A549 treated with RU486 at 1 μM for 4 hours (cell line): ENCODE measurements around the gene TLX2. TPM values are rescaled to one million over a fixed set of nuclear protein-coding genes. Genes with fewer than 3 reads are reported as not detected.

Source experiments
- total RNA-seq: library from RNA; stranded (reverse); fragments of 200-300 nt; extraction: Qiagen RNA extraction; gene quantifications from 5 replicates; pipeline ENCODE4 v1.2.3, GENCODE V29; 2022; ENCODE audit warnings: low read depth

The TLX2 gene
- 0.22 to 0.45 TPM (median 0.34 TPM) in 5 replicates for total RNA-seq

DNA sequence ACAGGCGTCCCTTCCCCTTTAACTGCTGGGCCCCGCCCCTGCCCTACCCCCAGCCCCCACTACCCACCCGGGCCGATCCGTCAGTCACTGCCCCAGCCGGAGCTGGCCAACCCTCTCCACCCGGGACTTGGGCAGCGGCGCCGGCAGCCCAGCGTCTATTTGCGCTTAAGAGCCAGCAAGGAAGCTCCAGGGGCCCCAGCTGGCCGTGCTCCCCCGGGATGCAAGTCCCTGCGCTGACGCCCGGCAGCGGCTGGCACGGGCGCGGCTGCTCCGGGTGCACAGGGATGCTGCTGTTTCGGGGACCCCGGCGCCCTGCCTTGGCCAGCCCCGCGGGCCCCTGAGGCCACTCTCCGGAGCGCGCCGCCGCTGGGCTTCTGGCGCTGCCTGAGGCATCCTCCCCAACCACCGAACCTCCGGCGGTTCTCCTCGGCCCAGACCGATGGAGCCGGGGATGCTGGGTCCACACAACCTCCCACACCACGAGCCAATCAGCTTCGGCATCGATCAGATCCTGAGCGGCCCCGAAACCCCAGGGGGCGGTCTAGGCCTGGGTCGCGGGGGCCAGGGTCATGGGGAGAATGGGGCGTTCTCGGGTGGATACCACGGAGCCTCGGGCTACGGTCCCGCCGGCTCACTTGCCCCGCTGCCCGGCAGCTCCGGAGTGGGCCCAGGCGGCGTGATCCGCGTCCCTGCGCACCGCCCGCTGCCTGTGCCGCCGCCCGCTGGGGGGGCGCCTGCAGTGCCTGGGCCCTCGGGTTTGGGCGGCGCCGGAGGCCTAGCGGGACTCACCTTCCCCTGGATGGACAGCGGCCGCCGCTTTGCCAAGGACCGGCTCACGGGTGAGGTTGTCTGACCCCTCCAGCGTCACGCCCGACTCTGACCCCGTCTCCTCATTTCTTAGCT is at the start of gene TLX2:
Gene TLX2 (plus strand): TSS at position 83 of the 903 bp plus-strand sequence. CDS start 357 bp downstream, at position 440.

DNA sequence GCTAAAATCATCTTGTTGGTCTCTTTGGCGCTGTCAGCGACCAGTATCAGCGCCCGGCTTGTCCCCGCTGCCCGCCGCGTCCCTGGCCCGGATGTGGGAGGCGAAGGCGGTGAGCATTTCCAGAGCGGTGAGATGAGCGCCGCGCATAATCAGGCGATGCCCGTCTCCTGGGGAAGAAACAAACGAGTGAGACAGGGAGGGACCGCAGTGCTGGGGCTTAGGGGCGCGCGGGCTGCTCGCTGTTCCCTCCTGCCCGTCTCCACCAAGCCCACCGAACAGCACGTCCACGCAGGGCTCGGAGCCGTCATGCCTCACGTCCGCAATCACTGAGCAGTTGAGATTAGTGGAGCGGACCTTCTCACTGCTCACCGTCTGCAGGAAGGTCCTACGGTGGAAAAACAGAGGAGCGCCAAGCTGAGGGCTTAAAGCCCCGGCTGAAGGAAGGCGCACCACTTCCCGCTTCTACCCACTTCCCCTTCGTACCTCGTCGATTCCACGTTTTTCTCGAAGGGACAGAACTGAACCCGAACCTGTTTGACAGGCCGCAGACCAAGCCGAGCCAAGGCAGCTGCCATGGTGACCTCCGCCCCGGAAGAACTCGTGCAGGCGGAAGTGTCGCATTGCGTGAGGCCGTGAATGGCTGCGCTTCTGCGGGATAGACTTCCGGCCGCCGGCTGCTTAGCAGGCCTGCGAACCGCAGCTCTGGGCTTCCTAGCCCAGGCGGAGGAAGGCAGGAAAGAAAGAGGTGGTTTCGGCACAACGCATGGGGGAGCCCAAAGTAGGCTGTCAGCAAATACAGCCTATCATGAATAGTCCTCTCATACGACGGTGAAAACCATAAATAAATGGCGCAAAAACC is 41.9 kb upstream of the TLX2 start, which contains the start of gene MRPL53:
Gene MRPL53 (minus strand): TSS at position 595 of the 859 bp plus-strand sequence. CDS start 20 bp downstream, at position 575.

DNA sequence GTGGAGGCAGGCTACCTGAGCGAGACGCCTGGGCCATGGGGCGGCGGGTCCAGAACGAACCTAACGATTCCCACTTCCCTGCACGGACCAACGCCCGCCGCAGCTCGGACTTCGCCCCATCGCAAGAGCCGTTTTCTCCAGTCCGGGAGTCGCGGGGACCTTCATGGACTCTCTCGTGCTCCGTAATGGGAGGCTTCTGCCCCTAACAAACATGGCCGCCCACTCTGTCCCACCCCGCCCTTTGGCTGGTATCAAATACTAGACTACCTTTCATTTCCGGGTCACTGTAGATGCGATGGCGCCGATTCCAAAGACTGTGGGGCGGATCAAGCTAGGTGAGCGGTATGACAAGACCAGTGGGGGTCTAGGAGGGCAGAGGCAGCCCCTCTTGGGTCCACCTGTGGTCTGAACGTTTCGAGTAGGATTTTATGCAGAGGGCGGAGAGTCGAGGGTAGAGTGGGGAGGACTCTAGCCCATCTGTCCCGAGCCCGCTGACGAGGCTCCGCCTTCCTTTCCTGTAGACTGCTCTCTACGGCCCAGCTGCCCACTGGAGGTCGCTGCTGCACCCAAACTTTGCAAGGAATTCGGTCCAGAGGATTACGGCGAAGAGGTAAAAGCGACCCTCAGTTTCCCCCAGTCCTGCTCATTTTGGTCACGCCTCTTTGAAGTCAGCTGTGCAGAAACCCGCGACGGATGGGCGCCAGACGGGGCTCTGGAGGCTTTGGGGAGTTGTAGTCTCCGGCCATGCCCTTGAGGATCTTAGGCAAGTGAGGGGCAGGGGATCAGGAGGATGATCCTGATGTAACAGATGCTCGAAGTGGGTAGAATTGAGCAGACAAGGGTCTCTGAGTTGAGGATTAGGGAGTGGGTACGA is 31.2 kb upstream of the TLX2 start, which contains the start of the genes CCDC142 and TTC31:
Gene CCDC142 (minus strand): TSS at position 198 of the 874 bp plus-strand sequence. CDS start 161 bp downstream, at position 37.
Gene TTC31 (plus strand): TSS at position 281 of the 874 bp plus-strand sequence. CDS start 15 bp downstream, at position 296.

DNA sequence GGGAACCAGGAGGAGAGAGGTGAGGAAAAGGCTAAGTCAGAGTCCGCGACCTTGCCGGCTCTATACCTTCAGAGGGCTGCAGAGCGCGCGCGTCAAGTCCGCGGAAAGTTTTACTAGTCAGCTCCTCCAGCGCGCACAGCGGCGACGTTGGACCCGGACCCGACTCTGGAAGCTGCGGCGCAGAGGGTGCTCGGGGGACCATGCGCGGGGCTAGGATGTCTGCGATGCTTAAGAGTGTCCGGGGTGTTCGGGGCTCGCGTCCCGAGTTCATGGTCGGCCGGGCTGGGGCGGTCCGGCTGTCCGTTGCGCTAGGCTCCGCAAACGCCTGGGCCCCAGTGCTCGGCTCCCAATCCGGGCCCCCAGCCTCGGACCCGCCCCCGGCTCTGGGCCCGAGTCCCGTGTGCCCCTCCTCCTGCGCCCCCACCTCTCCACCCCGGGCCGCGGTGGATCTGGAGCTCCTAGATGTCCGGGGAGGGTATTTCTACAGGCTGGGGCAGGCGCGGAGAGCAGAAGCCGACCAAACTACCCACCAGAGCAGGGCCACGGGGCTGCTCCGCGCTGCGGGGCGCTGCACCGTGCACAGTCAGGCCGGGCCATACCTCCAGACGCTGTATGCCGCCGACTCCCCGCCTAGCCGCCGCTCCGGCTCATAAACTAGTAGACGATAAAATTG is 14.8 kb upstream of the TLX2 start, which contains the start of gene LBX2:
Gene LBX2 (minus strand): TSS at position 337 of the 673 bp plus-strand sequence. CDS start 66 bp downstream, at position 271.

DNA sequence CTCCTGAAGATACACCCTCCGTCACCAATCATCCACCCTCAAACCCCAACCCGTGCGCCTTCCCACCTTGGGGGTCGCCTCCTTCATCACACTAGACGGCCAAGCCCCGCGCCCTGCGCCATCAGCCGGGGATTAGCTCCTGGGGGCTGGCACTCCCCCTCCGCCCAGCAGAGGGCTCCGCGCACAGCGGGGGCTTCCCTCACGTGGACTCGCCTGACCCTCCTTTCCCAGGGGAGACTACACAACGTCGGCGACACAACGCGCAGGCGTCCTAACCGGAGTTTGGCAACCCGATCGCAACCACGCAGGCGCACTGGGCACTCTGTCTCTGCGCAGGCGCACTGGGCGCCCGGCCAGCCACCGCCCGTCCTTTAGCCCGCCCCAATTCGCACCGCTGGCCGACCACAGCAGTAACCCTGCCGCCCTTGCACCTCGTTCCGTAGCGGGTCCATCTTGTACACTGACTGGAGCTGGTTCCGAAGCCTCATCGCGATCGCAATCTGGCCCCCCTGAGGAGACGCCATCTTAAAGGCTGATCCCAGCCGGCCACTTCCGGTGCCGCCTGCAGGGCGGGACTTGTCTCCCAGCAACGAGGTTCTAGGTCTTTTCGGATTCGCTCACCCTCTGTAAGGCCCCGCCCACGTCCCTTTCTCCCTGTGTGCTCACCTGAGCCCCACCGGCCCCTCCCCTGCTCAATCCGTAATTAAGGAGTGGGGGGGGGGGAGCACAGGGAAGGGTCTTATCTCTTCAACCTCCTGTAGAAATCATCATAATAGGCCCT is 6.9 kb upstream of the TLX2 start, which contains the start of gene PCGF1:
Gene PCGF1 (minus strand): TSS at position 551 of the 781 bp plus-strand sequence. CDS start 27 bp downstream, at position 524.

DNA sequence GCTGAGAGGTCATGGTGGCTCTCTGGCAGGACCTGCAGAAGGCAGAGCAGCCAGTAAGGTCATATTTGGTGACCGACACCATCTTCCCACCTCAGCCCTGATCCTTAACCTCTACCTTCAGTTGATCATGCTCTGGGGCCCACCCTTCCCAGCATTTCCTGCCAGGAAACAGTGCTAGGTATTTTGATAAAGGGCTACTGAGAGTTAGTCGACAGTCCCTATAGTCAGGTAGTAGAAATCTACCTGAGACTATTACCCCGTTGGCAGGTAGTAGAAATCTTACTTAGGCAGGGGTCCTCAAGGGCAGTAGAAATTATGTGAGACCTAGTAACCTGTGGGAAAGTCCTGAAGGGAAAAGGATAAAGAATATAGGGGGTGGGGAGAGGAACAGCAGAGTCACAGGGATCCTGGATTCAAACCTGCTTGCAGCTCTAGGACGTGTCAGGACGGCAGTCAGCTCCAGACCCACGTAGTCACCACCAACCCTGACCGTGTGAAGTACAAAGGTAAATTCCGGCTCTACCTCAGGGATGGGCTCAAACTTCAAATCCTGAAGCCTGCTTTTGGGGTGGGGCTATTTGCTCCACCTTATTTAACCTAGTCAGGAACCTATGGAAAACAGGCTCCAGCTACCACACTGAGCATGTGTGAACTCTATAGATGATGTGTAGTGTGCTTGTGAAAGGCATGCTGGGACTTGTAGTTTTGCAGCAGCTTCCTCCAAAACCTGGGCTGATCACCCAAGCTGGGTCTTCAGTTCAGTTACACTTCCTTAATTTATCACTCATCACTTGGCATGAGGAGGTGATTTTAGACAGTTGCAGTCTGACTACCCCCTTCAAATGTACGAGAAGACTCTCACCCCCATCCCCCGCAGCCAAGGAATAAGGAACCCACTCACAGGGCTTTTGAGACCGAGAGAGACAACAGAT is 11.7 kb downstream of the TLX2 start, which contains the start of gene DQX1:
Gene DQX1 (minus strand): TSS at position 515 of the 932 bp plus-strand sequence. CDS start 502 bp downstream, at position 13.

DNA sequence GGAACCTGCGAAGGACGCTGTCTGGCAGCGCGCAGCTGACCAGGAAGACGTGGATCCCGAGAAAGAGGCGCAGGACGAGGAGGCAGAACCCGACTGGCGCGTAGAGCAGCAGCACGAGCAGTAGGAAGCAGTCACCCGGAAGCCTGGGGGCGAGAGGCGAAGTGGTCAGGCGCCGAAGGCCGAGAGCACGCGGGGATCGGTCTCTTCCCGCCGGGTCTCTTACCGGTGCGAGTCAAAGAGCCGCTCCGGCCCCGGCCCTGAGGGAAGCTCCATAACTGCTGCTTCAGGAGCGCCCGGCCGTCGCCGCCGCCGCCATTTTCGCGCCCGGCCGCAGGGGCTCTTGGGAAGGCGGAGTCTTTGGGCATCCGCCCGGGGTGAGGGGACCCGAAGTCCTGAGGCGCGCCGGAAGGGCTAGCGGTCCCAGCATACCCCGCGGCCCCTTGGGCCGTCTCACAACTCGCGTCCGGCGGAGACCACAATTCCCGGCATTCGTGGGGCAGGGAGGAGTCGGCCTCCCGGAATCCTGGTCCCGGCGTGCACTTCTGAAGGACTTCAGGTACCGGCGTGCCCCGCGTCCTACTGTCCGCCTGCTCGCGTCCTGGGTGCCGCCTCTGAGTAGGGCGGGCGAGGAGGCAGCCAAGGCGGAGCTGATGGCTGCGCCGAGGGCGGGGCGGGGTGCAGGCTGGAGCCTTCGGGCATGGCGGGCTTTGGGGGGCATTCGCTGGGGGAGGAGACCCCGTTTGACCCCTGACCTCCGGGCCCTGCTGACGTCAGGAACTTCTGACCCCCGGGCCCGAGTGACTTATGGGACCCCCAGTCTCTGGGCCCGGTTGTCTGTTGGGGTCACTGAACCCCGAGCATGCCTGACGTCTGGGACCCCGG is 15.3 kb downstream of the TLX2 start, which contains the start of the genes AUP1 and HTRA2:
Gene AUP1 (minus strand): TSS at position 350 of the 882 bp plus-strand sequence. CDS start 77 bp downstream, at position 273.
Gene HTRA2 (plus strand): TSS at position 577 of the 882 bp plus-strand sequence. CDS start 74 bp downstream, at position 651.

GRCh38 chr2:74553892-74554819 is 39.9 kb downstream of the TLX2 start, which contains the start of the genes DOK1 and LOXL3:
Gene DOK1, plus strand, starts transcription at chr2:74554720. Its CDS starts 35 bp downstream, at chr2:74554755.
Gene LOXL3, minus strand, starts transcription at chr2:74553942. Its CDS starts 1,308 bp downstream, at chr2:74552634.

Other genes with a start within 250 kb of the TLX2 start
- gene SLC4A5, start 171.0 kb upstream of the TLX2 start, total RNA-seq, result 0.17 to 0.68 TPM (median 0.43 TPM) in 5 replicates
- gene DCTN1, start 134.1 kb upstream of the TLX2 start, total RNA-seq, result 104 to 150 TPM (median 150 TPM) in 5 replicates
- gene C2orf81, start 92.8 kb upstream of the TLX2 start, total RNA-seq, result 1.9 to 3.5 TPM (median 3.2 TPM) in 5 replicates
- gene WDR54, start 92.7 kb upstream of the TLX2 start, total RNA-seq, result 68.3 to 88.0 TPM (median 87.1 TPM) in 5 replicates
- 18.7 to 29.5 TPM (median 22.1 TPM) in 5 replicates for gene RTKN, start 72.5 kb upstream of the TLX2 start, total RNA-seq
- 52.7 to 58.3 TPM (median 55.9 TPM) in 5 replicates for gene INO80B, start 59.4 kb upstream of the TLX2 start, total RNA-seq
- 44.9 to 90.5 TPM (median 83.9 TPM) in 5 replicates for gene WBP1, start 56.0 kb upstream of the TLX2 start, total RNA-seq
- 39.9 to 51.2 TPM (median 49.7 TPM) in 5 replicates for gene MOGS, start 49.1 kb upstream of the TLX2 start, total RNA-seq
- gene MRPL53, start 41.8 kb upstream of the TLX2 start, total RNA-seq, result 108 to 158 TPM (median 132 TPM) in 5 replicates
- 9.1 to 15.9 TPM (median 14.4 TPM) in 5 replicates for gene CCDC142, start 31.5 kb upstream of the TLX2 start, total RNA-seq
- 14.5 to 16.7 TPM (median 16.4 TPM) in 5 replicates for gene TTC31, start 31.4 kb upstream of the TLX2 start, total RNA-seq
- 2.7 to 4.1 TPM (median 3.4 TPM) in 5 replicates for gene LBX2, start 14.8 kb upstream of the TLX2 start, total RNA-seq
- 30.2 to 41.4 TPM (median 31.4 TPM) in 5 replicates for gene PCGF1, start 6.8 kb upstream of the TLX2 start, total RNA-seq
- gene DQX1, start 11.8 kb downstream of the TLX2 start, total RNA-seq, result 0.06 to 0.23 TPM (median 0.15 TPM) in 3 of 5 replicates, not detected in the others
- 182 to 257 TPM (median 240 TPM) in 5 replicates for gene AUP1, start 15.3 kb downstream of the TLX2 start, total RNA-seq
- gene HTRA2, start 15.5 kb downstream of the TLX2 start, total RNA-seq, result 31.3 to 40.6 TPM (median 40.0 TPM) in 5 replicates
- gene LOXL3, start 39.5 kb downstream of the TLX2 start, total RNA-seq, result 0.14 to 0.66 TPM (median 0.25 TPM) in 5 replicates
- gene DOK1, start 40.3 kb downstream of the TLX2 start, total RNA-seq, result 4.2 to 6.3 TPM (median 5.4 TPM) in 5 replicates
- not detected in 5 replicates for gene M1AP, start 133.9 kb downstream of the TLX2 start, total RNA-seq
- 8.1 to 12.1 TPM (median 9.2 TPM) in 5 replicates for gene SEMA4F, start 139.8 kb downstream of the TLX2 start, total RNA-seq